ENCODE data around the gene RNF167.

DNA sequence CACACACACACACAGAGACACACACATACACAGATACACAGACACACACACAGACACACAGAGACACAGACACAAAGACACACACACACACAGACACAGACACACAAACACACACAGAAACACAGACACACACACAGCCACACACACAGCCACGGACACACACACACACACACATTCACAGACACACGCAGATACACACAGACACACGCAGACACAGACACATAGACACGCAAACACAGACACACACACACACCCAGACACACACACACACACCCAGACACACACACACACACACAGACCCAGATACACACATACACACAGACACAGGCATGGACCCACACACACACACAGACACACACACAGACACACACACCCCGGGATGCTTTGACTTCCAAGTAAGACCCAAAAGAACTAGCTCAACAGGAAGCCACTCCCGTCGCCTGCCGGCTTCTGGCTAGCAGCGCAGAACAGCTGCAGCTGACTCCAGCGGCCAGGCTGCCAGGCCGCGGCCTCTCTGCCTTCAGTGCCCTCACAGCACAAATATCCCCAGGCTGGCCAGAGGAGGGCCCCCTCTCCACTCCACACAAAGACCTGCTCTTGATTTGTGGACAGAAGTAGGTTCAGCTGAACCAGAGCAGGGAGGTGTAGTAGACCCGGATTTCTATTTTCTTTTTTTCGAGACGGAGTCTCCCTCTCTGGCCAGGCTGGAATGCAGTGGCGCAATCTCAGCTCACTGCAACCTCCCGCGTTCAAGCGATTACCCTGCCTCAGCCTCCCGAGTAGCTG lies 31.2 kb upstream of the RNF167 start:
- peak; percentile 45; the same call in 1 of the 2 replicates for TF ChIP-seq POLR2A (IDR thresholded peaks at IDR 0.05; ENCODE audit: low read depth, low read length)
- TF ChIP-seq RAD21 (IDR thresholded peaks at IDR 0.05; ENCODE audit: low read length), result peak; percentile 84
- TF ChIP-seq, protein P1, sequence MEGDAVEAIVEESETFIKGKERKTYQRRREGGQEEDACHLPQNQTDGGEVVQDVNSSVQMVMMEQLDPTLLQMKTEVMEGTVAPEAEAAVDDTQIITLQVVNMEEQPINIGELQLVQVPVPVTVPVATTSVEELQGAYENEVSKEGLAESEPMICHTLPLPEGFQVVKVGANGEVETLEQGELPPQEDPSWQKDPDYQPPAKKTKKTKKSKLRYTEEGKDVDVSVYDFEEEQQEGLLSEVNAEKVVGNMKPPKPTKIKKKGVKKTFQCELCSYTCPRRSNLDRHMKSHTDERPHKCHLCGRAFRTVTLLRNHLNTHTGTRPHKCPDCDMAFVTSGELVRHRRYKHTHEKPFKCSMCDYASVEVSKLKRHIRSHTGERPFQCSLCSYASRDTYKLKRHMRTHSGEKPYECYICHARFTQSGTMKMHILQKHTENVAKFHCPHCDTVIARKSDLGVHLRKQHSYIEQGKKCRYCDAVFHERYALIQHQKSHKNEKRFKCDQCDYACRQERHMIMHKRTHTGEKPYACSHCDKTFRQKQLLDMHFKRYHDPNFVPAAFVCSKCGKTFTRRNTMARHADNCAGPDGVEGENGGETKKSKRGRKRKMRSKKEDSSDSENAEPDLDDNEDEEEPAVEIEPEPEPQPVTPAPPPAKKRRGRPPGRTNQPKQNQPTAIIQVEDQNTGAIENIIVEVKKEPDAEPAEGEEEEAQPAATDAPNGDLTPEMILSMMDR (conservative IDR thresholded peaks at IDR 0.05; ENCODE audit: low read depth, low read length), result peak; percentile 89
- no peak for TF ChIP-seq CHD1 (IDR thresholded peaks at IDR 0.05; ENCODE audit: low read depth, low read length)
